ENCODE data around the gene PARN.
"Not testable (repeated sequence)": the region's sequence is repeated elsewhere in the genome, so short reads cannot be mapped to it uniquely, and the experiment has no call there.

Gene PARN

DNA sequence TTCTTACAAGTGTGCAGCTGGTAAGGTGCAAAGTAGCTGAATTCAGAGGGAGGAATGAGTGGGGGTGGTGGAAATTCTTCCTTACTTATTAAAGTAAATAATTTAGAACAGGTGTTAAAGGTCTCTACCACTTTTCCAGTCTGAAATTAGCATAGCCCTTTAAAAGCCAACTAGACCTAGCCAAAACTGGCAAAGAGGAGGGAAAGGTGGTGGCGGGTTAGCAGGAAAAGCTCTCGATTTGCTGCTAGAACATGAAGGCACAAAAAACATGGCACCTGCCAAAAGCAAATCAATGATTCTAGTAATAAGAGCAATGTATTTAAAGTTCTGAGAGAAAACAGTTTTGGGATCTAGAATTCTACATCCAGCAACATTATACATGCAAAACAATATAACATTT lies 157.7 kb downstream of the PARN start:
- DNase-seq (ENCODE audit: low spot score): no peak

DNA sequence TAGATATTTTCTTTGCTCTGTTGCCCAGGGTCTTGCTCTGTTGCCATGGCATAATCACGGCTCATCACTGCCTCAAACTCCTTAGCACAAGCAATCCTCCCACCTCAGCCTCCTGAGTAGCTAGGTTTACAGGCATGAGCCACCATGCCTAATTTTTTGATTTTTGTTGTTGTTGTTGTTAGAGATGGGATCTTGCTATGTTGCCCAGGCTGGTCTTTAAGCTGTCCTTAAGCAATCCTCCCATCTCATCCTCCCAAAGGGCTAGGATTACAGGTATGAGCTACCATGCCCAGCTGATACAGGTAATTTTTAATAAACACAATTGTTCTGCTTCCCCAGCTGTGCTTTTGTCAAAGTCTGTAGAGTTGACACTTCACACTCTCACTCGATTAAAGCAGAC lies 159.3 kb downstream of the PARN start:
- no peak for DNase-seq (ENCODE audit: low spot score)

DNA sequence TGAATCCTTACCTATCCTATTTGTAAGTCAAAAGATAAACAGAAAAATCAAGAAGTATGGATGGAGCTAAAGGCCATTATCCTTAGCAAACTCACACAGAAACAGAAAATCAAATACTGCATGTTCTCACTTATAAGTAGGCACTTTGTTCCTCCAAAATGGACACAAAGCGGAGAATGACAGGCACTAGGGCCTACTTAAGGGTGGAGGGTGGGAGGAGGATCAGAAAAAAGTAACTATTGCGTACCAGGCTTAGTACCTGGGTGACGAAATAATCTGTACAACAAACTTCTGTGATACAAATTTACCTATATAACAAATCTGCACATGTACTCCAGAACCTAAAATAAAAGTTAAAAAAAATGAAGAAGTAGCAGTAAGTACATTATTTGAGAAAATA lies 164.3 kb downstream of the PARN start:
- DNase-seq (ENCODE audit: low spot score): no peak

- no peak for DNase-seq (ENCODE audit: low spot score)
Observed at GRCh38 chr16:14464796-14465195, 165.3 kb downstream of the PARN start.

- DNase-seq (ENCODE audit: low spot score): no peak
Observed at GRCh38 chr16:14464192-14464591, 165.9 kb downstream of the PARN start.

DNA sequence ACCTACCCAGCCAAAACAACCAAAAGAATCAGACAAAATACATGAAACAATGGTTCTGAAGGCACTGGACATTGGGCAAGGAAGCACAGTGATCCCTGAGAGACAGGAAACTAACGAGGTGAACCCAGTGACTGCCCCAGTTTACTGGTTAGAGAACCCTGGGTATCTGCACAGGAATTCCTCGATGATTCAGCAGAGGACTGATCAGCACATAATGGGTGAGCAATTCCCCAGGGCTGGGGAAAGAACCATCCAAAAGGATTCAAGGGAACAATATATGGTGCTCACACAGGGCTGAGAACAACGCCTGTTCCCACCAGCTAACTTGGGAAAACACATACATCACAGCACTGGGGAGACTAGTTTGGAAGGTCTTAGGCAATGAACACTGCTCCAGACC lies 167.2 kb downstream of the PARN start:
- no peak for DNase-seq (ENCODE audit: low spot score)

- no peak for DNase-seq (ENCODE audit: low spot score)
Observed at GRCh38 chr16:14460726-14461125, 169.3 kb downstream of the PARN start.

GRCh38 chr16:14458576-14458975 lies 171.5 kb downstream of the PARN start:
- DNase-seq (ENCODE audit: low spot score): no peak

DNA sequence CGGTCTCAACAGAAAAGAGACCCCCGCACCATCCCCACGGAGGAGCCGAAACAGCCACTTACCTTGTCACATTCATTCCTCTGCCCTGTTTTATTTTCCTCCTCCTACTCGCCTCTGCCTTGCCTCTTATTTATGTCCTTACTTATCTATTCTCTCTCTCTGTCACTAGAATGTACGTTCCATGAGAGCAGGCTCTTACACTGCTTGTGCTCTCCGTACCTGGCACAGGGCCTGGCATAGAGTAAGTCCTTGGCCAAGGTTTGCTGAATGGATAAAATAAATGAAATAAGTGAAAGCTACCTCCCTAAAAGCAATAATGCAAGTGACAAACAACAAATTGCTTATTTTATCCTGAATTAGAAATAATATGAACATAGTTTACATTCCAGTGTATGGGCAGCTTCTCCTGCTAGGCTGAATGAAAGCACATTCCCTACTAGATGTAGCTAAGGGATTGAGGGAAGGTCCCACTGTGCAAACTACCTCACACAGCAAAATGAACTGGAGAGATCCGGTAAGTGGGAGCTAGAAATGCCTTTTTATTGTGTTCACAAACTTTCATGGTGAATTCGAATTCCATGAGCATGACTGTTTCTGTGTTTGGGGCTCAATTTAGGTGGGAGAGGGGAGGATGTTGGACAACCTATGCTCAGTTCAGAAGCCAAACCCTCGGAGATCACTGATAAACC lies 173.1 kb downstream of the PARN start:
- no peak for DNase-seq (ENCODE audit: low spot score)

GRCh38 chr16:14455573-14455972 lies 174.5 kb downstream of the PARN start:
- DNase-seq (ENCODE audit: low spot score): peak; percentile 30

GRCh38 chr16:14454391-14454790 lies 175.7 kb downstream of the PARN start:
- DNase-seq (ENCODE audit: low spot score): no peak

GRCh38 chr16:14452066-14452465 lies 178.0 kb downstream of the PARN start:
- DNase-seq (ENCODE audit: low spot score): no peak

- DNase-seq (ENCODE audit: low spot score): no peak
Observed at GRCh38 chr16:14450846-14451245, 179.2 kb downstream of the PARN start.

- DNase-seq (ENCODE audit: low spot score): no peak
Observed at GRCh38 chr16:14449790-14450480, 180.1 kb downstream of the PARN start.

DNA sequence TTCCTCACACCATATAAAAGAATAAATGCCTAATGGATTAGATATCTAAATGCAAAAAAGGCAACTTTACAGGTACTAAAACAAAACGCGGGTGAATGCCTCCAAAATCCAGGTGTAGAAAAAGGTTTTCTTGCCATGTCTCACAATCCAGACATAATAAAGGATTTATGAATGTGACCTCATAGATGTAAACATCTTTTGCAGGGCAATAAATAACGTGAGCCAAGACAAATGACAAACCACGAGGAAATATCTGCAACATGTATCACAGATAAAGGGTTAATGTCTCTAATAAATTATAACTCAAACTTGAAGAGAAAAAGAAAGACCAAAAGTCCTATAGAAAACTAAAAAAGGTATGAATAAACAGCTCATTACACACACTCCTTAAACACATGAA lies 180.7 kb downstream of the PARN start:
- DNase-seq (ENCODE audit: low spot score): no peak

- no peak for DNase-seq (ENCODE audit: low spot score)
Observed at GRCh38 chr16:14448879-14449278, 181.2 kb downstream of the PARN start.

GRCh38 chr16:14447783-14448182 lies 182.3 kb downstream of the PARN start:
- no peak for DNase-seq (ENCODE audit: low spot score)

DNA sequence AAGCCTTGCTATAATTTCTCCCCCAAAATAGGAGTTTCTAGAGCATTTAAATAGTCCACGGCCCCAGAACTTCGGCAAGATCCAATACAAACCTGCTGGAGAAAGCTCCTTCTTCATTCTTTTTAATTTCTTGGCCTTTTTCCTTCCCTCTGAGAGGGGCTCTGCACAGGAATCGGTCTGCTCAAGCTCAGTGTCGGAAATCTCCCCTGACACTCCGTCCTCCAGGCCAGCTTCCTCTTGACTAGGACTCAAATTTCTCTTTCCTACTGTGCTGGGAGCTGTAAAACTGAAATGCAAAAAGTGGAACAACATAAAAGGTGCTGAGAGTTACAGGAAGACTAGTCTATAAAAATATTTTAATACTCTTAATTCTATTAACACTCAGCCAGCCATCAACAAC lies 183.3 kb downstream of the PARN start:
- DNase-seq (ENCODE audit: low spot score): no peak

- no peak for DNase-seq (ENCODE audit: low spot score)
Observed at GRCh38 chr16:14445937-14446715, 183.9 kb downstream of the PARN start.

DNA sequence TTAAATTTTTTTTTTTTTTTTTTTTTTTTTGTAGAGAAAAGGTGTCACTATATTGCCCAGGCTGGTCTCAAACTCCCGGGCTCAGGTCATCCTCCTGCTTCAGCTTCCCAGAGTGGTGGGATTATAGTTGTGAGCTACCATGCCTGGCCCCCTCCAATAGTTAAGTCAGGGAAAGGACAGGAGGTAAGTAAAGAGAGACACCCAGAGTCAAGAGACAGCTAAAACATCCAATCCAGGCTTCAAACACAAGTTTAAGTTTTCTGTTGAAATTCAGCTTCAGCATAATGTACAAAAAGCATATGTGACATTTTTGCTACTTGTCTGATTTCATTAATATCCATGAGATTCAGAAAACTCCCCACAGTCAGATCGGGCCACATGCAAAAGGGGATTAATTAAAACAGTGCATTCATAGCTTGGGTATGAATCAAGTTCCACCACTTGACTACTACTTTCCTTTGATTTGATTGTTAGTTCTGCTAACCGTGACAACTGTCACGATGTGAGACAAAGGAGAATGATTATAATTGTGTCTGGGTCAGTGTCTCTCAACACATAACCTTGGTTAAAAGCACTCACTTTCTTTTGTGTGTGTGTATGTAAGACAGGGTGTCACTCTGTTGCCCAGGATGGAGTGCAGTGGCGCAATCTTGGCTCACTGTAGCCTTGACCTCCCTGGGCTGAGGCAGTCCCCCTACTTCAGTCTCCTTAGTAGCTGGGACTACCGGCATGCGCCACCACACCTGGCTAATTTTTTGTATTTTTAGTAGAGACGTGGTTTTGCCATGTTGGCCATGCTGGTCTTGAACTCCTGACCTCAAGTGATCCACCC lies 184.9 kb downstream of the PARN start:
- no peak for DNase-seq (ENCODE audit: low spot score)

- DNase-seq (ENCODE audit: low spot score): not testable (repeated sequence)
Observed at GRCh38 chr16:14441533-14441932, 188.5 kb downstream of the PARN start.

GRCh38 chr16:14438256-14438655 lies 191.8 kb downstream of the PARN start:
- DNase-seq (ENCODE audit: low spot score): no peak

All from LoVo (cell line).